Activated naive CD4-positive, alpha-beta T cell treated with anti-CD3 and anti-CD28 coated beads, Interleukin-2, amount 50 U/mL, for 72 hours (primary cell): ENCODE measurements around the gene FOXP4. TPM values are rescaled to one million over a fixed set of nuclear protein-coding genes. Genes with fewer than 3 reads are reported as not detected.
A peak's percentile ranks its signal among the peaks of the same experiment; 100 is the strongest.

Experiments
- ATAC-seq, 2 donors: fragments of 150-1000 bp; cut with Tn5 transposase; 2 replicates each; pipeline ENCODE4 v1.10.0; 2021; ENCODE audit warnings: mild to moderate bottlenecking in 2 of 2, moderate library complexity in 2 of 2
- DNase-seq, 2 donors: peaks; one replicate each; pipeline ENCODE4 v3.0.0; 2021 to 2022; ENCODE audit warnings: low spot score in 2 of 2
- H3K27ac Mint-ChIP-seq, 2 donors: one replicate each; pipeline ENCODE4 v1.8.0; 2022; ENCODE audit warnings: mild to moderate bottlenecking in 2 of 2, mixed read lengths in 2 of 2
- H3K36me3 Mint-ChIP-seq, 2 donors: one replicate each; pipeline ENCODE4 v1.8.0; 2022; ENCODE audit warnings: mixed read lengths in 2 of 2
- H3K9me3 Mint-ChIP-seq, 2 donors: one replicate each; pipeline ENCODE4 v1.8.0; 2022; ENCODE audit warnings: mixed read lengths in 2 of 2
- total RNA-seq, 2 donors: library from RNA; stranded (reverse); gene quantifications; one replicate each; pipeline ENCODE4 v1.2.3, GENCODE V29; 2022

The FOXP4 gene
- total RNA-seq, 2 donors from 2014 or later, result 3.7 to 17.4 TPM

GRCh38 chr6:41568585-41569384 lies 22.6 kb downstream of the FOXP4 start:
- DNase-seq (no peak), ATAC-seq (no peak)
- peak overlapping the region in 1 of 2 donors; percentile 57 for H3K27ac Mint-ChIP-seq
- H3K36me3 Mint-ChIP-seq, result peaks cover 0 to 11% of the 10 kb centered on the region in 2 donors
- H3K9me3 Mint-ChIP-seq, result no peaks in the 10 kb centered on the region

- H3K9me3 Mint-ChIP-seq, result no peaks in the 10 kb centered on the region
- H3K36me3 Mint-ChIP-seq, result peaks cover 0 to 11% of the 10 kb centered on the region in 2 donors
- ATAC-seq (no peak), DNase-seq (no peak)
- H3K27ac Mint-ChIP-seq, result no peak overlapping the region
Measured at GRCh38 chr6:41570259-41570615, 24.1 kb downstream of the FOXP4 start.

GRCh38 chr6:41571021-41571780 lies 25.0 kb downstream of the FOXP4 start:
- H3K36me3 Mint-ChIP-seq, result peaks cover 0 to 2% of the 10 kb centered on the region in 2 donors
- DNase-seq (no peak), ATAC-seq (peak; percentile 56 to 70)
- no peaks in the 10 kb centered on the region for H3K9me3 Mint-ChIP-seq
- H3K27ac Mint-ChIP-seq, result peak overlapping the region in 1 of 2 donors; percentile 16

- Mint-ChIP-seq H3K36me3 (no peaks in the 10 kb centered on the region), H3K9me3 (no peaks in the 10 kb centered on the region), H3K27ac (no peak overlapping the region)
- DNase-seq, result no peak
- no peak for ATAC-seq
Measured at GRCh38 chr6:41572613-41573012, 26.4 kb downstream of the FOXP4 start.

- ATAC-seq (no peak), DNase-seq (no peak)
- Mint-ChIP-seq H3K9me3 (no peaks in the 10 kb centered on the region), H3K27ac (no peak overlapping the region), H3K36me3 (no peaks in the 10 kb centered on the region)
Measured at GRCh38 chr6:41573276-41573675, 27.1 kb downstream of the FOXP4 start.

GRCh38 chr6:41573985-41574384 lies 27.8 kb downstream of the FOXP4 start:
- DNase-seq, result no peak
- Mint-ChIP-seq H3K27ac (no peak overlapping the region), H3K9me3 (no peaks in the 10 kb centered on the region), H3K36me3 (no peaks in the 10 kb centered on the region)
- no peak for ATAC-seq

- ATAC-seq (no peak), DNase-seq (no peak)
- Mint-ChIP-seq H3K9me3 (no peaks in the 10 kb centered on the region), H3K36me3 (no peaks in the 10 kb centered on the region), H3K27ac (no peak overlapping the region)
Measured at GRCh38 chr6:41575598-41575997, 29.4 kb downstream of the FOXP4 start.

GRCh38 chr6:41576667-41577066 lies 30.5 kb downstream of the FOXP4 start:
- no peak for ATAC-seq
- DNase-seq, result no peak
- Mint-ChIP-seq H3K36me3 (no peaks in the 10 kb centered on the region), H3K27ac (peak overlapping the region in 1 of 2 donors; percentile 27), H3K9me3 (no peaks in the 10 kb centered on the region)

- DNase-seq, result no peak
- no peaks in the 10 kb centered on the region for H3K9me3 Mint-ChIP-seq
- H3K27ac Mint-ChIP-seq, result peak overlapping the region in 1 of 2 donors; percentile 27
- H3K36me3 Mint-ChIP-seq, result no peaks in the 10 kb centered on the region
- no peak for ATAC-seq
Measured at GRCh38 chr6:41577356-41578216, 31.4 kb downstream of the FOXP4 start.

- peak overlapping the region in 1 of 2 donors; percentile 27 for H3K27ac Mint-ChIP-seq
- ATAC-seq (no peak), DNase-seq (no peak)
- no peaks in the 10 kb centered on the region for H3K9me3 Mint-ChIP-seq
- no peaks in the 10 kb centered on the region for H3K36me3 Mint-ChIP-seq
Measured at GRCh38 chr6:41578217-41579087, 32.3 kb downstream of the FOXP4 start.

- H3K9me3 Mint-ChIP-seq, result no peaks in the 10 kb centered on the region
- no peak overlapping the region for H3K27ac Mint-ChIP-seq
- ATAC-seq (no peak), DNase-seq (no peak)
- no peaks in the 10 kb centered on the region for H3K36me3 Mint-ChIP-seq
Measured at GRCh38 chr6:41579088-41579610, 33.0 kb downstream of the FOXP4 start.

- H3K27ac Mint-ChIP-seq, result no peak overlapping the region
- ATAC-seq, result no peak
- no peak for DNase-seq
- no peaks in the 10 kb centered on the region for H3K36me3 Mint-ChIP-seq
- no peaks in the 10 kb centered on the region for H3K9me3 Mint-ChIP-seq
Measured at GRCh38 chr6:41580690-41581089, 34.5 kb downstream of the FOXP4 start.

GRCh38 chr6:41581381-41581991 lies 35.3 kb downstream of the FOXP4 start:
- no peaks in the 10 kb centered on the region for H3K9me3 Mint-ChIP-seq
- DNase-seq (no peak), ATAC-seq (no peak)
- no peak overlapping the region for H3K27ac Mint-ChIP-seq
- no peaks in the 10 kb centered on the region for H3K36me3 Mint-ChIP-seq

- Mint-ChIP-seq H3K36me3 (no peaks in the 10 kb centered on the region), H3K9me3 (no peaks in the 10 kb centered on the region), H3K27ac (no peak overlapping the region)
- ATAC-seq (no peak), DNase-seq (no peak)
Measured at GRCh38 chr6:41582540-41582939, 36.4 kb downstream of the FOXP4 start.

- no peaks in the 10 kb centered on the region for H3K9me3 Mint-ChIP-seq
- H3K27ac Mint-ChIP-seq, result no peak overlapping the region
- ATAC-seq (no peak), DNase-seq (no peak)
- no peaks in the 10 kb centered on the region for H3K36me3 Mint-ChIP-seq
Measured at GRCh38 chr6:41583565-41583964, 37.4 kb downstream of the FOXP4 start.
